K562 (cell line): ENCODE measurements around the gene LSM4. TPM values are rescaled to one million over a fixed set of nuclear protein-coding genes. Genes with fewer than 3 reads are reported as not detected.

ENCODE experiments used
- BHLHE40 ChIP-seq: IDR thresholded peaks from 2 replicates; pipeline ENCODE4 v1.6.1; 2011; ENCODE audit warnings: low read length, improper control_type of control experiment
- BMI1 ChIP-seq: fragments of 150-350 bp; IDR thresholded peaks from 2 replicates; pipeline ENCODE4 v1.6.1; 2014; ENCODE audit warnings: low read length
- CUX1 ChIP-seq: fragments of 200-800 bp; sonication (Bioruptor generic); IDR thresholded peaks from 2 replicates; pipeline ENCODE4 v1.6.1; 2016; ENCODE audit warnings: missing genetic modification characterization, missing compliant biosample characterization
- DACH1 ChIP-seq: fragments of 450-650 bp; IDR thresholded peaks from 2 replicates; pipeline ENCODE4 v1.6.1; 2018; ENCODE audit not compliant: partially characterized antibody
- FOS ChIP-seq: IDR thresholded peaks from 3 replicates; pipeline ENCODE4 v1.6.1; 2011; ENCODE audit not compliant: insufficient read length; ENCODE audit errors: extremely low read depth
- FOXM1 ChIP-seq, 2 experiments: fragments of 450-650 bp in 1 of 2; sonication (generic) in 1 of 2; formaldehyde crosslinking in 1 of 2; IDR thresholded peaks; 2 replicates each; pipeline versions ENCODE4 v1.6.1 to v1.9.0; 2017 to 2022; ENCODE audit warnings: low read depth in 2 of 2, mild to moderate bottlenecking in 2 of 2, missing genetic modification reagents in 1 of 2, moderate library complexity in 1 of 2
- GABPB1 ChIP-seq: sonication (generic); formaldehyde crosslinking; IDR thresholded peaks from 2 replicates; pipeline ENCODE4 v1.8.0; 2022; ENCODE audit warnings: mild to moderate bottlenecking, missing genetic modification reagents
- HNRNPL ChIP-seq: fragments of 200-400 bp; formaldehyde crosslinking; IDR thresholded peaks from 2 replicates; pipeline ENCODE4 v1.6.1; 2017; ENCODE audit warnings: low read depth, mild to moderate bottlenecking, low read length
- KLF13 ChIP-seq: fragments of 450-650 bp; IDR thresholded peaks from 2 replicates; pipeline ENCODE4 v1.6.1; 2016; ENCODE audit warnings: missing genetic modification characterization, low read depth, mild to moderate bottlenecking, missing compliant biosample characterization, moderate library complexity, borderline replicate concordance
- NEUROD1 ChIP-seq: fragments of 150-350 bp; IDR thresholded peaks from 2 replicates; pipeline ENCODE4 v1.6.1; 2014; ENCODE audit warnings: borderline replicate concordance, low read length, low read depth; ENCODE audit not compliant: partially characterized antibody
- POLR2G ChIP-seq: fragments of 200-400 bp; formaldehyde crosslinking; IDR thresholded peaks from 2 replicates; pipeline ENCODE4 v1.6.1; 2017; ENCODE audit warnings: low read depth, mild to moderate bottlenecking, antibody characterized with exemption, low read length, moderate library complexity
- PTBP1 ChIP-seq: fragments of 200-400 bp; formaldehyde crosslinking; IDR thresholded peaks from 2 replicates; pipeline ENCODE4 v1.6.1; 2017; ENCODE audit warnings: low read depth, low read length
- RCOR1 ChIP-seq, 2 experiments: IDR thresholded peaks; 2 replicates each; pipeline ENCODE4 v1.6.1; 2012; ENCODE audit warnings: low read depth in 2 of 2, low read length in 2 of 2, borderline replicate concordance in 1 of 2, improper control_type of control experiment in 1 of 2
- SMARCA5 ChIP-seq: fragments of 450-650 bp; IDR thresholded peaks from 2 replicates; pipeline ENCODE4 v1.6.1; 2016
- SNRNP70 ChIP-seq: fragments of 200-400 bp; formaldehyde crosslinking; optimal IDR thresholded peaks from 2 replicates; pipeline ENCODE3; 2017; ENCODE audit warnings: low read depth, low read length
- THAP7 ChIP-seq: fragments of 250-450 bp; sonication (Bioruptor Pico); IDR thresholded peaks from 2 replicates; pipeline ENCODE4 v1.5.0; 2021
- ZFP36 ChIP-seq: fragments of 150-350 bp; IDR thresholded peaks from 2 replicates; pipeline ENCODE4 v1.6.1; 2018; ENCODE audit warnings: low read length, low read depth; ENCODE audit not compliant: partially characterized antibody
- ZNF143 ChIP-seq: sonication (generic); formaldehyde crosslinking; IDR thresholded peaks from 2 replicates; pipeline ENCODE4 v1.9.0; 2022; ENCODE audit warnings: mild to moderate bottlenecking, missing genetic modification reagents
- ZNF224 ChIP-seq: sonication (generic); formaldehyde crosslinking; IDR thresholded peaks from 2 replicates; pipeline ENCODE4 v1.8.0; 2022; ENCODE audit warnings: mild to moderate bottlenecking, missing genetic modification reagents
- polyA plus RNA-seq, 8 experiments: library from polyadenylated mRNA; depleted of rRNA in 4 of 8; stranded (reverse) in 5 of 8; unstranded in 3 of 8; fragments of >200 nt; fragmentation: Nextera tagmentation in 2 of 8; fragmentation: Illumina TruSeq in 1 of 8; extraction: Ambion mirVana in 2 of 8; extraction: Trizol in 1 of 8; gene quantifications; 2 replicates each; pipeline versions ENCODE4 v1.2.1 to v1.2.3, GENCODE V29; 2011 to 2014; ENCODE audit warnings: inconsistent platforms in 1 of 8, missing spikeins in 1 of 8
- total RNA-seq, 7 experiments: library from RNA; depleted of rRNA in 6 of 7; stranded (reverse); fragments of >200 nt in 6 of 7; fragmentation: Illumina TruSeq in 2 of 7; extraction: Trizol in 2 of 7; gene quantifications; 2 replicates each; pipeline versions ENCODE4 v1.2.1 to v1.2.3, GENCODE V29; 2011 to 2021; ENCODE audit warnings: low replicate concordance in 1 of 7
- TF ChIP-seq, protein P1 (sequence below): fragments of 450-650 bp; IDR thresholded peaks from 2 replicates; pipeline ENCODE4 v1.6.1; 2016; ENCODE audit warnings: mild to moderate bottlenecking

The LSM4 gene
- total and polyA plus RNA-seq, 9 of the 15 experiments (the other 6 are each of a cell fraction or from before 2014, with no cell fraction given): 11.9 to 763 (median 202) TPM

- TF ChIP-seq, protein P1, sequence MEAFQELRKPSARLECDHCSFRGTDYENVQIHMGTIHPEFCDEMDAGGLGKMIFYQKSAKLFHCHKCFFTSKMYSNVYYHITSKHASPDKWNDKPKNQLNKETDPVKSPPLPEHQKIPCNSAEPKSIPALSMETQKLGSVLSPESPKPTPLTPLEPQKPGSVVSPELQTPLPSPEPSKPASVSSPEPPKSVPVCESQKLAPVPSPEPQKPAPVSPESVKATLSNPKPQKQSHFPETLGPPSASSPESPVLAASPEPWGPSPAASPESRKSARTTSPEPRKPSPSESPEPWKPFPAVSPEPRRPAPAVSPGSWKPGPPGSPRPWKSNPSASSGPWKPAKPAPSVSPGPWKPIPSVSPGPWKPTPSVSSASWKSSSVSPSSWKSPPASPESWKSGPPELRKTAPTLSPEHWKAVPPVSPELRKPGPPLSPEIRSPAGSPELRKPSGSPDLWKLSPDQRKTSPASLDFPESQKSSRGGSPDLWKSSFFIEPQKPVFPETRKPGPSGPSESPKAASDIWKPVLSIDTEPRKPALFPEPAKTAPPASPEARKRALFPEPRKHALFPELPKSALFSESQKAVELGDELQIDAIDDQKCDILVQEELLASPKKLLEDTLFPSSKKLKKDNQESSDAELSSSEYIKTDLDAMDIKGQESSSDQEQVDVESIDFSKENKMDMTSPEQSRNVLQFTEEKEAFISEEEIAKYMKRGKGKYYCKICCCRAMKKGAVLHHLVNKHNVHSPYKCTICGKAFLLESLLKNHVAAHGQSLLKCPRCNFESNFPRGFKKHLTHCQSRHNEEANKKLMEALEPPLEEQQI: no peak
- TF ChIP-seq ZNF143 (CRISPR knock-in tag) (0 out of 2 replicates have a peak, but pooled peaks have one; percentile 30), BMI1 (no peak), SNRNP70 (no peak), ZNF224 (no peak), PTBP1 (no peak), HNRNPL (no peak), FOXM1 (IDR thresholded peaks at IDR 0.05; ENCODE audit: low read depth) (no peak), FOXM1 (CRISPR knock-in tag; IDR thresholded peaks at IDR 0.05; ENCODE audit: low read depth) (0 out of 2 replicates have a peak, but pooled peaks have one; percentile 5), THAP7 (CRISPR knock-in tag) (no peak), POLR2G (peak; percentile 48; the same call in 1 of the 2 replicates), DACH1 (no peak), ZFP36 (peak; percentile 30), SMARCA5 (peak; percentile 46; the same call in 1 of the 2 replicates), FOS (peak; percentile 18), KLF13 (tag) (peak; percentile 53; the same call in 1 of the 2 replicates), NEUROD1 (peak; percentile 17), BHLHE40 (0 out of 2 replicates have a peak, but pooled peaks have one; percentile 9), GABPB1 (CRISPR knock-in tag) (no peak), RCOR1 (IDR thresholded peaks at IDR 0.05; ENCODE audit: borderline replicate concordance in 1 of 2, low read depth in 2 of 2, low read length in 2 of 2) (0 out of 4 replicates have a peak, but pooled peaks of 1 of the 2 experiments have one; percentile 23), CUX1 (CRISPR knock-in tag) (no peak)
Measured at GRCh38 chr19:18300930-18301717, 21.8 kb downstream of the LSM4 start (continued).
